ENCODE results near the gene ARHGEF9.

Gene ARHGEF9

DNA sequence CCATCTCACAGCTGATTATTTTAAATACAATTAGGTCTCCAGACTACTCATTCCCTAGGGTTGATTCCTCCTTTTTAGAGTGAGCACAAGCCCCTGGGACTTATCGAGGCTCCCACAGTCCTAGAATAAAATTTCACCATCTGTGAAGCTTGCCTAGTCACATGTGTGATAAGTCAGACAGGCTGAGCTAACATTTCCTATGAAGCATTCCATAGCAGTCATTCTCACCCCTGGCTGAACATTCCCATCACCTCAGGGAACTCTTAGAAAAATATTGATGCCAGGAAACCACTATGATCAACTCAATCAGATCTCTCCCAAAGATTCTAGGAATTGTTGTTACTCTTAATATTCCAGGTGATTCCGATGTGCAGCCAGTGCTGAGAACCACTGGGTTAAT is 37.7 kb downstream of the ARHGEF9 start:
- TF ChIP-seq FOXP2 (optimal IDR thresholded peaks at IDR 0.05; ENCODE audit: borderline replicate concordance, extremely low read depth, extremely low read length, insufficient read depth) (no peak), TAF1 (IDR thresholded peaks at IDR 0.05; ENCODE audit: borderline replicate concordance, insufficient read depth, low read length) (no peak), POLR2AphosphoS5 (IDR thresholded peaks at IDR 0.05; ENCODE audit: low read depth, low read length) (no peak), SIN3A (IDR thresholded peaks at IDR 0.05; ENCODE audit: borderline replicate concordance, insufficient read depth, low read length) (no peak)
- TF ChIP-seq, protein P1, sequence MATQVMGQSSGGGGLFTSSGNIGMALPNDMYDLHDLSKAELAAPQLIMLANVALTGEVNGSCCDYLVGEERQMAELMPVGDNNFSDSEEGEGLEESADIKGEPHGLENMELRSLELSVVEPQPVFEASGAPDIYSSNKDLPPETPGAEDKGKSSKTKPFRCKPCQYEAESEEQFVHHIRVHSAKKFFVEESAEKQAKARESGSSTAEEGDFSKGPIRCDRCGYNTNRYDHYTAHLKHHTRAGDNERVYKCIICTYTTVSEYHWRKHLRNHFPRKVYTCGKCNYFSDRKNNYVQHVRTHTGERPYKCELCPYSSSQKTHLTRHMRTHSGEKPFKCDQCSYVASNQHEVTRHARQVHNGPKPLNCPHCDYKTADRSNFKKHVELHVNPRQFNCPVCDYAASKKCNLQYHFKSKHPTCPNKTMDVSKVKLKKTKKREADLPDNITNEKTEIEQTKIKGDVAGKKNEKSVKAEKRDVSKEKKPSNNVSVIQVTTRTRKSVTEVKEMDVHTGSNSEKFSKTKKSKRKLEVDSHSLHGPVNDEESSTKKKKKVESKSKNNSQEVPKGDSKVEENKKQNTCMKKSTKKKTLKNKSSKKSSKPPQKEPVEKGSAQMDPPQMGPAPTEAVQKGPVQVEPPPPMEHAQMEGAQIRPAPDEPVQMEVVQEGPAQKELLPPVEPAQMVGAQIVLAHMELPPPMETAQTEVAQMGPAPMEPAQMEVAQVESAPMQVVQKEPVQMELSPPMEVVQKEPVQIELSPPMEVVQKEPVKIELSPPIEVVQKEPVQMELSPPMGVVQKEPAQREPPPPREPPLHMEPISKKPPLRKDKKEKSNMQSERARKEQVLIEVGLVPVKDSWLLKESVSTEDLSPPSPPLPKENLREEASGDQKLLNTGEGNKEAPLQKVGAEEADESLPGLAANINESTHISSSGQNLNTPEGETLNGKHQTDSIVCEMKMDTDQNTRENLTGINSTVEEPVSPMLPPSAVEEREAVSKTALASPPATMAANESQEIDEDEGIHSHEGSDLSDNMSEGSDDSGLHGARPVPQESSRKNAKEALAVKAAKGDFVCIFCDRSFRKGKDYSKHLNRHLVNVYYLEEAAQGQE (IDR thresholded peaks at IDR 0.05; ENCODE audit: insufficient read depth in 1 of 2, low read depth in 2 of 2, low read length in 2 of 2), result no peak

DNA sequence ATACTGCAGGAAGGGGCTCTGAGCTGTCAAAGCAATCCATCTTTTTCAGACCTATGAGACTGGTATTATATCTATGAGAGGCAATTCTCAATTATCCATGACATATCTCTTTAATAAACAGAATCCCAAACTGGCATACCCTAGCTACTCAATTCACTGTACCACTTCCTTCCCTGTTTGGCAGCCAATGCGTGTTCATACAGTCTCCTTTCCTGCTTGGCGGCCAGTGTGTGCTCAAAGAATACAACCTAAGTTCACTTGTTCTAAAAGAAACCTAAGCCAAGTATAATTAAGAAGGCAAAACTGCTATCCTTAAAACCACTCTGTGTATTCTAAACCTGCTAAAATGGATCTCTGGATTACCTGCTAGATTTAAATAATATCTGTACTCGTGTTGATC is 38.3 kb downstream of the ARHGEF9 start:
- TF ChIP-seq SIN3A (IDR thresholded peaks at IDR 0.05; ENCODE audit: borderline replicate concordance, insufficient read depth, low read length) (no peak), FOXP2 (optimal IDR thresholded peaks at IDR 0.05; ENCODE audit: borderline replicate concordance, extremely low read depth, extremely low read length, insufficient read depth) (no peak)
- TF ChIP-seq, protein P1 (IDR thresholded peaks at IDR 0.05; ENCODE audit: insufficient read depth in 1 of 2, low read depth in 2 of 2, low read length in 2 of 2), result no peak

DNA sequence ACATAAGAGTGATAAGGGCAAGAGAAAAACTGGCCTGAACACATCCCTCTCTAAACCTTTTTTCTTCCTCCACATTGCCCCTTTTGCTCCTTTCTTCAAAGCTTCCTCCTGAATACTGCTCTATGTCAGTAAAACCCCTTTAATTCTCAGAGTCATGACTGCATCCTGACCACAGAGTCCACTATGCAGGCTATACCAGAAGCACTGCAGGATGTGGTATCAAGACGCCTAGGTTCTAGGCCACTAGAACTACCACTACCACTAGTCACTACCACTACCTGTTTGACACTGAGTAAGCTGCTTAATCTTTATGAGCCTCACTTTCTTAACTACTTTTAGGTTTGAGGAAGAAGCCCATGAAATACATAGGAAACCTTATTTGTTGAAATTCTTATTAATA is 38.7 kb downstream of the ARHGEF9 start:
- no peak for TF ChIP-seq FOXP2 (optimal IDR thresholded peaks at IDR 0.05; ENCODE audit: borderline replicate concordance, extremely low read depth, extremely low read length, insufficient read depth)
- TF ChIP-seq POLR2AphosphoS5 (IDR thresholded peaks at IDR 0.05; ENCODE audit: low read depth, low read length), result no peak
- TF ChIP-seq, protein P1 (IDR thresholded peaks at IDR 0.05; ENCODE audit: insufficient read depth in 1 of 2, low read depth in 2 of 2, low read length in 2 of 2), result no peak
- TF ChIP-seq SIN3A (IDR thresholded peaks at IDR 0.05; ENCODE audit: borderline replicate concordance, insufficient read depth, low read length), result no peak
- no peak for TF ChIP-seq TAF1 (IDR thresholded peaks at IDR 0.05; ENCODE audit: borderline replicate concordance, insufficient read depth, low read length)

DNA sequence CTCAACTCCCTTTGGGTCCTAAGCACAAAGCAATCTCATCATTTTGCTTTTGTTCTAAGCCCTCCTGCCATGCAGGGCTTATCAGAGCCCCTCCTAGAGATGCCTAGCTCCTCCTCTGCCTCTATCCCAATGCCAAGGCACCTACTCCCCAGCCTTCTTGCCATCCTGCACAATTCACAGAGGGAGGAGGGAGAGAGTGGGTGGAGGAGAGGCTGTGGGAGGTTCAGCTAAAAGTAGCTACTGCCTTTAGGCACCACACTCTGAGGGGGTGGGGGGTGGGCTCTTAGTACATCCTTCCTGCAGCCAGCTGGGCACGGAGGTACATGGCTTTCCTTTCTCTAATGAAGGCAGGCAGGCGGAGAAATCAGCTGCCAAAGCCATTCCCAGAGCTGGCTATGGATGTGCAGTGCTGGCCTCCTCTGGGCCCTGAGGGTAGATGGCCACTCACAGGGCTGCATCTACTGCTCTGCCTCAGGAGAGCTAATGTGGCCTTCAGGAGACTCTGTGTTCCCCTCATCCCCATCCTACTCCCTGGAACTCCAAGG is 40.1 kb downstream of the ARHGEF9 start:
- TF ChIP-seq FOXP2 (optimal IDR thresholded peaks at IDR 0.05; ENCODE audit: borderline replicate concordance, extremely low read depth, extremely low read length, insufficient read depth) (no peak), SIN3A (IDR thresholded peaks at IDR 0.05; ENCODE audit: borderline replicate concordance, insufficient read depth, low read length) (no peak), POLR2AphosphoS5 (IDR thresholded peaks at IDR 0.05; ENCODE audit: low read depth, low read length) (no peak), TAF1 (IDR thresholded peaks at IDR 0.05; ENCODE audit: borderline replicate concordance, insufficient read depth, low read length) (no peak)
- TF ChIP-seq, protein P1 (IDR thresholded peaks at IDR 0.05; ENCODE audit: insufficient read depth in 1 of 2, low read depth in 2 of 2, low read length in 2 of 2), result no peak

DNA sequence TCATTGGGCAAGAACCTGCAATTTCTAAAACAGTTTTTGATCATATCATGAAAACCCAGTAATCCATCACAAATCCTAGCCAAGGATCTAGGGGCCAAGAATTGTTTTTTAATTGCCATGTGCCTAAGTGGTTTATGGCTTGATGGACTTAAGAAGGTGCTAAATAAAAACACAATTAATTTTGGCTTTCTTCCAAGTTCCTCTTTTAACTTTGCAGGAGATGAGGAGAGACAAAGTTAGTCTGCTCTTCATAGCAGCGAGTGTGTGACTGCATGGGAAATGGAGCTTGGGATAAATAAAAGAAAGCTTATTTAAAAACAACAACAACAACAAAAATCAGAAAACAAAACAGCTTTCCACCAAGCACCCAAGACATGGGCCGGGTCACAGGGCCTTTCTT is 41.4 kb downstream of the ARHGEF9 start:
- TF ChIP-seq FOXP2 (optimal IDR thresholded peaks at IDR 0.05; ENCODE audit: borderline replicate concordance, extremely low read depth, extremely low read length, insufficient read depth), result no peak
- no peak for TF ChIP-seq TAF1 (IDR thresholded peaks at IDR 0.05; ENCODE audit: borderline replicate concordance, insufficient read depth, low read length)
- TF ChIP-seq, protein P1 (IDR thresholded peaks at IDR 0.05; ENCODE audit: insufficient read depth in 1 of 2, low read depth in 2 of 2, low read length in 2 of 2), result no peak
- TF ChIP-seq POLR2AphosphoS5 (IDR thresholded peaks at IDR 0.05; ENCODE audit: low read depth, low read length), result no peak
- no peak for TF ChIP-seq SIN3A (IDR thresholded peaks at IDR 0.05; ENCODE audit: borderline replicate concordance, insufficient read depth, low read length)
